ENCODE measurements around the gene ZFP36L2.

GRCh38 chr2:43175020-43175441 is 51.4 kb downstream of the ZFP36L2 start:
- TF ChIP-seq HDGF (IDR thresholded peaks at IDR 0.05; ENCODE audit: borderline replicate concordance): no peak
- TF ChIP-seq ZNF384 (IDR thresholded peaks at IDR 0.05): no peak
- TF ChIP-seq ARNT (IDR thresholded peaks at IDR 0.05): no peak
